ENCODE data around the gene PPP2R5E. TPM values are rescaled to one million over a fixed set of nuclear protein-coding genes. Genes with fewer than 3 reads are reported as not detected.

The PPP2R5E gene
- total and polyA plus RNA-seq, 2 donors (not counting 3 experiments of a cell fraction or from before 2014, with no cell fraction given), result 4.9 to 52.5 TPM

DNA sequence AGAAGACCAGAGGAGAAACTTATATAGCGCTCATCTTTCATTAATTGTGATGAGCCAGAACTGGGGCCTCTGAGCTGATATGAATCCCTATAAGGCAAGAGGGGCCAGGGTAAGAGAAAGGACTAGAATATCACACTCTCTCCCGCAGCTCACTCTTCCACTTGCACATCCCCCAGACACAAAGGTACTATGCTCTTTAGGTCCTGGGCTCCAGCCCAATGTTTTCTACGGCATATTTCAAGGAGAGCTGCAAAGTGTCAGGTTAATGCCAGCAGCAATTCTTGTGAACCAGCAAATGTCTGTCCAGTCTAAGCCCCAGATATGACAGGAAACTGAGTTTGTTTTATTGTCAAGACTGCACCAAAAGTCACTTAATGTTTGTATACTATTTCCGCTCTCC lies 29.4 kb downstream of the PPP2R5E start:
- ChIA-PET CTCF (interaction anchor here (1.0 to 1.2 kb wide), 2 partner anchors 28 to 195 kb away, joined by 3 read pairs; no protein-coding TSS in a partner anchor), POLR2A (no interaction called here)
- no peak overlapping the region for H3K27ac ChIP-seq (ENCODE audit: insufficient read depth, low read depth, low read length)
- BruUV-seq (replicated peaks), result no TSS peak
- H3K27me3 ChIP-seq (ENCODE audit: control insufficient read depth in 2 of 2, insufficient read depth in 2 of 2, low read length in 2 of 2), result no peaks in the 10 kb centered on the region
- DNase-seq (ENCODE audit: low read depth, low spot score) (no peak), FAIRE-seq (no peak)
- no peak overlapping the region for H3K4me2 ChIP-seq (ENCODE audit: insufficient read depth, low read length)
- TF ChIP-seq EZH2 (IDR thresholded peaks at IDR 0.05; ENCODE audit: borderline replicate concordance, low read depth, low read length, severe bottlenecking) (no peak), MYC (IDR thresholded peaks at IDR 0.05; ENCODE audit: low read depth, low read length) (no peak), POLR2A (IDR thresholded peaks at IDR 0.05; ENCODE audit: low read depth, low read length) (no peak), JUN (IDR thresholded peaks at IDR 0.05; ENCODE audit: borderline replicate concordance, insufficient read depth, insufficient read length, low read depth) (no peak), POLR2AphosphoS5 (IDR thresholded peaks at IDR 0.05; ENCODE audit: insufficient read depth, low read depth, low read length) (no peak), GATA2 (IDR thresholded peaks at IDR 0.05; ENCODE audit: insufficient read depth, insufficient read length, low read depth, low read length) (no peak), FOS (IDR thresholded peaks at IDR 0.05; ENCODE audit: borderline replicate concordance, insufficient read depth, low read length) (no peak)
- TF ChIP-seq, protein P1, sequence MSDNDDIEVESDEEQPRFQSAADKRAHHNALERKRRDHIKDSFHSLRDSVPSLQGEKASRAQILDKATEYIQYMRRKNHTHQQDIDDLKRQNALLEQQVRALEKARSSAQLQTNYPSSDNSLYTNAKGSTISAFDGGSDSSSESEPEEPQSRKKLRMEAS (IDR thresholded peaks at IDR 0.05; ENCODE audit: insufficient read depth, insufficient read length), result no peak
- TF ChIP-seq, protein P2, sequence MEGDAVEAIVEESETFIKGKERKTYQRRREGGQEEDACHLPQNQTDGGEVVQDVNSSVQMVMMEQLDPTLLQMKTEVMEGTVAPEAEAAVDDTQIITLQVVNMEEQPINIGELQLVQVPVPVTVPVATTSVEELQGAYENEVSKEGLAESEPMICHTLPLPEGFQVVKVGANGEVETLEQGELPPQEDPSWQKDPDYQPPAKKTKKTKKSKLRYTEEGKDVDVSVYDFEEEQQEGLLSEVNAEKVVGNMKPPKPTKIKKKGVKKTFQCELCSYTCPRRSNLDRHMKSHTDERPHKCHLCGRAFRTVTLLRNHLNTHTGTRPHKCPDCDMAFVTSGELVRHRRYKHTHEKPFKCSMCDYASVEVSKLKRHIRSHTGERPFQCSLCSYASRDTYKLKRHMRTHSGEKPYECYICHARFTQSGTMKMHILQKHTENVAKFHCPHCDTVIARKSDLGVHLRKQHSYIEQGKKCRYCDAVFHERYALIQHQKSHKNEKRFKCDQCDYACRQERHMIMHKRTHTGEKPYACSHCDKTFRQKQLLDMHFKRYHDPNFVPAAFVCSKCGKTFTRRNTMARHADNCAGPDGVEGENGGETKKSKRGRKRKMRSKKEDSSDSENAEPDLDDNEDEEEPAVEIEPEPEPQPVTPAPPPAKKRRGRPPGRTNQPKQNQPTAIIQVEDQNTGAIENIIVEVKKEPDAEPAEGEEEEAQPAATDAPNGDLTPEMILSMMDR (IDR thresholded peaks at IDR 0.05; ENCODE audit: extremely low read depth in 1 of 2, insufficient read depth in 1 of 2, low read depth in 1 of 2, low read length in 2 of 2), result no peak
- H4K20me1 ChIP-seq (replicated peaks; ENCODE audit: control insufficient read depth, extremely low read depth, insufficient read depth, low read length), result peaks cover 17% of the 10 kb centered on the region
- no peak overlapping the region for H3K9ac ChIP-seq (replicated peaks; ENCODE audit: extremely low read depth, insufficient read depth, low read length)
- H3K36me3 ChIP-seq (ENCODE audit: control insufficient read depth in 2 of 2, extremely low read depth in 1 of 2, insufficient read depth in 2 of 2, low read length in 2 of 2), result no peaks in the 10 kb centered on the region
- intact Hi-C loops (cut with micrococcal nuclease) (no loop called here), dilution Hi-C loops (cut with MboI; ENCODE audit: extremely low pct_ligation_motif_present, low sequenced_read_pairs) (no loop called here)
- no peak overlapping the region for H3K4me3 ChIP-seq (replicated peaks in 1 of 3; ENCODE audit: insufficient read depth in 1 of 3, low read depth in 1 of 3, low read length in 3 of 3)
- H3K9me1 ChIP-seq (replicated peaks; ENCODE audit: control insufficient read depth, extremely low read depth, insufficient read depth, low read length), result peaks cover 4% of the 10 kb centered on the region
- no peaks in the 10 kb centered on the region for H3K9me3 ChIP-seq (replicated peaks; ENCODE audit: control insufficient read depth, insufficient read depth, low read length)
- H3K4me1 ChIP-seq (ENCODE audit: control insufficient read depth, extremely low read depth, insufficient read depth, low read length), result no peaks in the 10 kb centered on the region
- H2AFZ ChIP-seq (ENCODE audit: low read depth, low read length), result no peak overlapping the region
- H3K79me2 ChIP-seq (ENCODE audit: control insufficient read depth, insufficient read depth, low read length), result peaks cover 76% of the 10 kb centered on the region

All from endothelial cell of umbilical vein (primary cell).